Loucy (cell line): ENCODE measurements around the gene MYO18B.

Experiments
- H2AFZ ChIP-seq: fragments of 200-600 bp; sonication (generic); 2 replicates; pipeline ENCODE4 v1.6.0; 2016; ENCODE audit warnings: antibody characterized with exemption, mild to moderate bottlenecking, low read length, moderate library complexity
- H3F3A ChIP-seq: fragments of 200-600 bp; 2 replicates; pipeline ENCODE4 v1.6.0; 2016; ENCODE audit warnings: antibody characterized with exemption, low read depth, mild to moderate bottlenecking
- H3K27me3 ChIP-seq: fragments of 200-600 bp; sonication (generic); 2 replicates; pipeline ENCODE4 v1.6.1; 2014; ENCODE audit warnings: low read length, mild to moderate bottlenecking; ENCODE audit not compliant: insufficient read depth, poor library complexity, severe bottlenecking
- H3K36me3 ChIP-seq: fragments of 200-600 bp; sonication (generic); 2 replicates; pipeline ENCODE4 v1.6.1; 2016; ENCODE audit warnings: low read length; ENCODE audit not compliant: insufficient read depth
- H3K4me1 ChIP-seq: fragments of 200-600 bp; sonication (generic); 2 replicates; pipeline ENCODE4 v1.5.1; 2014; ENCODE audit warnings: low read length, mild to moderate bottlenecking; ENCODE audit not compliant: insufficient read depth, poor library complexity, severe bottlenecking
- H3K4me2 ChIP-seq: fragments of 200-600 bp; sonication (generic); 2 replicates; pipeline ENCODE4 v1.6.0; 2014; ENCODE audit warnings: antibody characterized with exemption, low read length, low read depth, mild to moderate bottlenecking; ENCODE audit not compliant: poor library complexity, severe bottlenecking
- H3K4me3 ChIP-seq: fragments of 200-600 bp; sonication (generic); 2 replicates; pipeline ENCODE4 v1.5.1; 2014; ENCODE audit warnings: low read length, mild to moderate bottlenecking, mixed read lengths; ENCODE audit not compliant: poor library complexity, severe bottlenecking
- H3K79me2 ChIP-seq: fragments of 200-600 bp; sonication (generic); 2 replicates; pipeline ENCODE4 v1.6.1; 2014; ENCODE audit warnings: low read length; ENCODE audit not compliant: insufficient read depth
- H3K9ac ChIP-seq: fragments of 200-600 bp; sonication (generic); 2 replicates; pipeline ENCODE4 v1.6.0; 2014; ENCODE audit warnings: mild to moderate bottlenecking, low read depth, low read length, moderate library complexity; ENCODE audit not compliant: poor library complexity, severe bottlenecking
- H3K9me2 ChIP-seq: fragments of 200-600 bp; sonication (generic); replicated peaks from 2 replicates; pipeline ENCODE4 v1.6.1; 2016; ENCODE audit warnings: low read depth, low read length, mixed read lengths
- H3K9me3 ChIP-seq: fragments of 200-600 bp; sonication (generic); 2 replicates; pipeline ENCODE4 v1.6.1; 2014; ENCODE audit warnings: mild to moderate bottlenecking, antibody characterized with exemption, low read length, low read depth; ENCODE audit not compliant: insufficient read depth
- H4K20me1 ChIP-seq: fragments of 200-600 bp; sonication (generic); 2 replicates; pipeline ENCODE4 v1.6.0; 2014; ENCODE audit warnings: antibody characterized with exemption, low read length, mild to moderate bottlenecking; ENCODE audit not compliant: insufficient read depth, poor library complexity, severe bottlenecking
- CTCF ChIP-seq: fragments of 200-600 bp; sonication (generic); conservative IDR thresholded peaks from 2 replicates; pipeline ENCODE4 v1.5.1; 2014; ENCODE audit warnings: mild to moderate bottlenecking, antibody characterized with exemption, low read length
- EZH2phosphoT487 ChIP-seq: fragments of 200-600 bp; IDR thresholded peaks from 2 replicates; pipeline ENCODE4 v1.6.1; 2018; ENCODE audit warnings: antibody characterized with exemption, mild to moderate bottlenecking, moderate library complexity, borderline replicate concordance

MYO18B gene

GRCh38 chr22:25802018-25802417 is 60.0 kb downstream of the MYO18B start:
- Histone ChIP-seq H2AFZ (no peak overlapping the region), H3K4me2 (no peak overlapping the region), H3K79me2 (no peaks in the 10 kb centered on the region), H3K4me1 (no peaks in the 10 kb centered on the region), H3K27me3 (no peaks in the 10 kb centered on the region), H3F3A (no peaks in the 10 kb centered on the region), H3K36me3 (no peaks in the 10 kb centered on the region), H3K9me2 (no peaks in the 10 kb centered on the region), H4K20me1 (no peaks in the 10 kb centered on the region), H3K4me3 (no peak overlapping the region), H3K9me3 (no peaks in the 10 kb centered on the region), H3K9ac (no peak overlapping the region)
- TF ChIP-seq EZH2phosphoT487, result no peak
- no peak for TF ChIP-seq CTCF

- Histone ChIP-seq H4K20me1 (no peaks in the 10 kb centered on the region), H3K79me2 (no peaks in the 10 kb centered on the region), H3K9ac (no peak overlapping the region), H3F3A (no peaks in the 10 kb centered on the region), H3K9me2 (no peaks in the 10 kb centered on the region), H3K36me3 (no peaks in the 10 kb centered on the region), H2AFZ (no peak overlapping the region), H3K4me3 (no peak overlapping the region), H3K4me1 (no peaks in the 10 kb centered on the region), H3K9me3 (no peaks in the 10 kb centered on the region), H3K4me2 (no peak overlapping the region), H3K27me3 (no peaks in the 10 kb centered on the region)
- no peak for TF ChIP-seq EZH2phosphoT487
- TF ChIP-seq CTCF, result no peak
Observed at GRCh38 chr22:25804676-25805075, 62.7 kb downstream of the MYO18B start.

DNA sequence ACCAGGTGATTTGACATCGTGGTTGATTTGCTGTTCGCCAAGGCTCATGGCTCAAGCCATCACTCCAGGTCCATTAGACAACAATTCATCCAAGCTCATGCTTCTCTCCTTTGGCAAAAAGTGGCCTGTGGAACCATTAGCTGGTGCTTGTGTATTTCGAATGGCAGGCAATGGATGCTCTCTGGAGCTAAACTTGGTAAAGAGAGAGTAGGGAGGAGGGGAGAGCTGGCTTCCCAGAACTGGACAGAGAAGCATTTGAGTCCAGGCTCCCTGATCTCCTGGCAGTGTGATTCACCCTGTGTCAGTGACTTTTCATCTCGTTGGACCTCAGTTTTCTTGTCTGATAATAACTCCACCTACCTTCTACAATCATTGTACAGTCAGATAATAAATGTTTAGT is 64.6 kb downstream of the MYO18B start:
- H3F3A ChIP-seq, result no peaks in the 10 kb centered on the region
- H3K79me2 ChIP-seq, result no peaks in the 10 kb centered on the region
- H3K9me2 ChIP-seq, result no peaks in the 10 kb centered on the region
- no peak overlapping the region for H3K4me3 ChIP-seq
- H3K9ac ChIP-seq, result no peak overlapping the region
- no peaks in the 10 kb centered on the region for H3K9me3 ChIP-seq
- H2AFZ ChIP-seq, result no peak overlapping the region
- H4K20me1 ChIP-seq, result no peaks in the 10 kb centered on the region
- no peak overlapping the region for H3K4me2 ChIP-seq
- no peaks in the 10 kb centered on the region for H3K4me1 ChIP-seq
- H3K27me3 ChIP-seq, result no peaks in the 10 kb centered on the region
- TF ChIP-seq CTCF (no peak), EZH2phosphoT487 (no peak)
- no peaks in the 10 kb centered on the region for H3K36me3 ChIP-seq
